Epithelial cell of prostate (primary cell): Measurements from ENCODE around the gene ACP7.
A peak's percentile ranks its signal among the peaks of the same experiment; 100 is the strongest.
"Not testable (repeated sequence)": the region's sequence is repeated elsewhere in the genome, so short reads cannot be mapped to it uniquely, and the experiment has no call there.

ENCODE experiments used
- DNase-seq: peaks from one replicate; pipeline ENCODE4 v3.0.0-alpha.2; 2011; ENCODE audit warnings: low read depth, low spot score
- H3K27ac ChIP-seq: fragments of 450-650 bp; 2 replicates; pipeline ENCODE4 v1.5.1; 2017; ENCODE audit warnings: mild to moderate bottlenecking

Gene ACP7

GRCh38 chr19:39074942-39075341, 9.2 kb upstream of the ACP7 start:
- DNase-seq: no peak

DNA sequence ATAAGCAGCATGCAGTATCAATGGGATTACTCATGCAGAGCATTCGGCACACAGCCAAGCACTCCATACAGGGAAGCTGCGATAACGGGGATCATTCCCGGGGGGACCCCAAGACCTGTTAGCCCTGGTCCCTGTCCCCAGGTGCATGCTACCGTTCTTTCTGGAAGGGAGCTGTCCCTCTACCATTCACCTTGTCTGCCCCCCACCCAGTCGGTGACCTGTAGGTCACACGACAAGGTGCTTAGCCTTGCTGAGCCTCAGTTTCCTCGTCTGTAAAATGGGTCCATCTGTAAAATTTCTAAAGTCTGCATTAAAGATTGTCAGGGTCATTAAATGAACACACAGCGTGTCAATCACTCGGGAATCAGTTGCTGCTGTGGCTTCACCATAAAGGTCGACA, 6.8 kb upstream of the ACP7 start:
- H3K27ac ChIP-seq: no peak overlapping the region
- no peak for DNase-seq

More at GRCh38 chr19:39074942-39075341, 9.2 kb upstream of the ACP7 start:
- H3K27ac ChIP-seq: peak overlapping the region; percentile 93

DNA sequence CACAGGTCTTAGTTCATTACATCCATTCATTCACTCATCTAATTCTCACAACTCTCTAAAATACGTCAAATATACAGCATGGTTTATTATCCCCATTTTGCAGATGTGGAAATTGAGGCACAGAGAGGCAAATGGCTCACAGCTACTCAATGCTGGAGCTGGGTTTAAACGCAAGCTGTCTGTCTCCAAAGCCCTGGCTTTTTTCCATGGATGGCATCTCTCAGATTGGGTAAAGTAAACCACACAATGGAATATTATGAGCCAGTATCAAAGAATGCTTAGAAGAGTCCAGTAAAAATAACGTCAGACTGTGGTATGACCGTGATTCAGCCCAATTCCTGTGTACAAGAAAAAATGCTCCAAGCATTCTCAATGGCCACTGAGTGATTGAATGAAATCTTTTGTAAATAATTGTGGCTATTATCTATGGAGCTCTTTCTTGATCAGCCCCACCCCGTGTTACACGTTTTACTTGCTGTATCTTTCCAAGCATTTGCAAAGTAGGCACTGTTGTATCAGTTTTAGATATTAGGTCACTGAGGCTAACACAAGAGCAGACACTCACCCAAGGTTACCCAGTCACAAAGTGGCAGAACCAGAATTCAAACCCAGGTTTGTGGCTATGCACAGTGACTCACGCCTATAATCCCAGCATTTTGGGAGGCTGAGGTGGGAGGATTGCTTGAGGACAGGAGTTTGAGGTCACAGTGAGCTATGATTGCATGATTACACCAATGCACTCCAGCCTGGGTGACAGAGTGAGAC, 5.5 kb upstream of the ACP7 start:
- H3K27ac ChIP-seq: peak overlapping the region; percentile 98
- DNase-seq: peak; percentile 93

DNA sequence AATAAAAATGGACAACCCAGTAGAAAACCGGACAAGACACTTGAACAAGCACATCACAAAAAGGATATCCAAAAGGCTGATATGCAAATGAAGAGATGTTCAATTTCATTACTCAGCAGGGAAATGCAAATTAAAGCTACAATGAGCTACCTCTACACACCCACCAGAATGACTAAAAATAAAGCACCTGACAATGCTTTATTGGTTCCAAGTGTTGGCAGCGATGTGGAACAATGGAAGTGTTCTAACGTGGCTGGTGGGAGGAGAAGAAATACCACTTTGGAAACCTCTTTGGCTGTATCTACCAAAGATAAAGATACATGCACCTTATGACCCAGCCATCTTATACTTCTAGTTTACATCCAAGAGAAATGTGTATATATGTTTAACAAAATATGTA, 3.7 kb upstream of the ACP7 start:
- no peak for DNase-seq

DNA sequence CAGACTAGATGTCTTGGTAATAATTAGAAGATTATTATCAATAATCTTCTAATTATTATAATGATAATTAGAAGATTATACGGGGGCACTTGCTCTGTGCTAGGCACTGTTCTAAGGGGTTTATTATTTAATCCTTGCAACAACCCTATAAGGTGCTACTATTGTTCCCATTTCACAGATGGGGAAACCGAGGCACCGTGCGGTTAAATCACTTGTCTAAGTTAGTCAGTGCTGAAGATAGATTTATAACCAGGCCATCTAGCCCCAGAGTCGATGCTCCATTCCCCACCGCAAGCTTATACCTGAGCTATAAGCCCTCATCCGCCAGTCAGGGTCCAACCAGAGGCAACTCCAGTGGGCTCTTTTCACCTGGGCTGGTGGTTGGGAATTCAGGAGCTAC, 2.0 kb upstream of the ACP7 start:
- DNase-seq: no peak
- peak overlapping the region; percentile 72 for H3K27ac ChIP-seq

More for the DNA sequence above, 3.7 kb upstream of the ACP7 start:
- peak overlapping the region; percentile 98 for H3K27ac ChIP-seq

DNA sequence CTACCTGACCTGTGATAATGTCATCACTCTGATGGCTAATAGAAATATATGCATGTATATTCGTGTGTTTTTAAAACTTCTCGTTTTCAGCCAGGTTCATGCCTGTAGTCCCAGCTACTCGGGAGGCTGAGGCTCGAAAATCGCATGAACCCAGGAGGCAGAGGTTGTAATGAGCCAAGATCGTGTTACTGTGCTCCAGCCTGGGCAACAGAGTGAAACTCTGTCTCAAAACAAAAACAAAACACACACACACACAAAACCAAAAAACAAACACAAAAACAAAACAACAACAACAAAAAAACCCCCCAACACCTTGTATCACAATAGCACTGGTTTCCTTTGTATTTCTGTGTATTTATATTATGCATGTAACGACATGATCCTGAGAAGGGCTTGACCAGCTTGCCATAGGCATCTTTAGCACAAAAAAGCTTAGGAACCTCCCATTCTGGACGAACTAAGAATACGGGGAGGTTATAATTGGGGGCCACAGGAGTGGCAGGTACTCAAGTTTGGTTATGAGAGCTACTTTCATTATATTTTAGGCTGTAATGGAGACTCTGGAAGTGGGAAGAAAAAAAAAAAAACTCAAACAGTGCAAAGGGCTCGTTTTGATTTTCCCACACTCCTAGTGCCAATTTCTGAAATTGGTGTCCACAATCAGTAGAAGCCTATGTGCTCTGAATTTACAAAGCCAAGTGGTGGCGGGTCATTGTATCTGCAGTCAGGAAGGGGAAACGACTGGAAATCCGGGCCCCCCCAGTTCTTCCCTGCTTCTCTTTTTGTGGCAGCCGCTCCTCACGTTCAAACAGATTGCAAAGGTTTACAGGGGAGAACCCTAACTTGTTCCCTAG, 1.2 kb upstream of the ACP7 start:
- H3K27ac ChIP-seq: peak overlapping the region; percentile 72

GRCh38 chr19:39083599-39083982, 577 bp upstream of the ACP7 start:
- DNase-seq: no peak
- H3K27ac ChIP-seq: peak overlapping the region; percentile 72

More for the DNA sequence above, 1.2 kb upstream of the ACP7 start:
- no peak for DNase-seq

- no peak for DNase-seq
- peak overlapping the region; percentile 72 for H3K27ac ChIP-seq
Measured at GRCh38 chr19:39084732-39085080, 538 bp downstream of the ACP7 start.

DNA sequence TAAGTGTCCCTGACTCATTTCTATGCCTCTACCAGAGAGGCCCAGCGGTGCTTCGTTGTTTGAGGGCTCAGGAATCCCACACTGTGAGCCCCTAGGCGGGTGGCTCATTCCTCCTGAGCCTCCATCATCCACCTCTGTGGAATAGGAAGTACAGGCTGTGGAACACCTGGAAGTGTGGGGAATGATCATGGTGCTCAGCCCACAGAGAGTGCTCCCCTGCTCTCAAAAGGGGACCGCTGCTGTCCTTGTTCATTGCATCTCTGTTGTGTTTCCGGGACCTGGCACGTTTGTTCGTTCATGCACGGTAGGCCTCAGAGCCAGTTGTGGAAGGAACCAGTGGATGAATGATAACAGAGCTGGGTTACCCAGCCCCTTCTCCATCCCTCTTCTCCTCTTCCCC, 1.2 kb downstream of the ACP7 start:
- H3K27ac ChIP-seq: no peak overlapping the region
- DNase-seq: no peak

DNA sequence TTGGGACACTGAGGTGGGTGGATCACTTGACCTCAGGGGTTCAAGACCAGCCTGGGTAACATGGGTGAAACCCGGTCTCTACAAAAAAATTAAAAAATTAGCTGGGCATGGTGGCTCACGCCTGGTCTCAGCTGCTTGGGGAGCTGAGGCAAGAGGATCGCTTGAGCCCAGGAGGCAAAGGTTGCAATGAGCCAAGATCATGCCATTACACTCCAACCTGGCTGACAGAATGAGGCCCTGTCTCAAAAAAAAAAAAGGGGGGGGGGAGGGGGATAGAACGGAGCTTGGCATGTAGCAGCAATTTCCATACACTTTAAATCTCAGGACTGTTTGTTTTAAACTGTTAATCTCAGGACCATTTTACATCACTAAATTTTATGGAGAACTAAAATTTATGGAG, 2.2 kb downstream of the ACP7 start:
- no peak for DNase-seq
- no peak overlapping the region for H3K27ac ChIP-seq

GRCh38 chr19:39087907-39088686, 3.9 kb downstream of the ACP7 start:
- no peak overlapping the region for H3K27ac ChIP-seq
- no peak for DNase-seq

DNA sequence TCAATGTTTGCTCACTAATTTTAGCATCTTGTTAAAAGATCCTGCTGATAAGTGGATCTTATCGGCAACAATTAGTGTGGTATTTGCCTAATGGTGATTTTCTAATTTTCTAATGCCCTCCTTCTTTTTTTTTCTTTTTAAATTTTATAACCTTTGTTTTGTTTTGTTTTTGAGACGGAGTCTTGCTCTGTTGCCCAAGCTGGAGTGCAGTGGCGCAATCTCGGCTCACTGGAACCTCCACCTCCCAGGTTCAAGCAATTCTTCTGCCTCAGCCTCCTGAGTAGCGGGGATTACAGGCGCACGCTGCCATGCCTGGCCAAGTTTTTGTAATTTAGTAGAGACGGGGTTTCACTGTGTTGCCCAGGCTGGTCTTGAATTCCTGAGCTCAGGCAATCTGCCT, 5.8 kb downstream of the ACP7 start:
- DNase-seq, H3K27ac ChIP-seq: not testable (repeated sequence)

DNA sequence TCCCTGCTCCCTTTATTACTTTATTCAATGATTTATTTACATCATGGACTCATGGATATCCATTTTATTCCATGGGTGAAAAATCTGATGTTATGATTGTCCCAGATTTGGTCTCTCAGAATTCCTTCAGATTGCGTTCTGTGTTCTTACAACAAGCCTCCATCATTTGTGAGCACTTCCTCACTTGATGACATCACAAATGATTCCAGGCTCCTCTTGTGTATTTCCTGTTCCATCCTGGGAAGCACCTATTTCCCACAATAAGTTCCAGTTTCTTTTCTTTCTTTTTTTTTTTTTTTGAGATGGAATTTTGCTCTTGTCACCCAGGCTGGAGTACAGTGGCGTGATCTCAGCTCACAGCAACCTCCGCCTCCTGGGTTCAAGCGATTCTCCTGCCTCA, 6.7 kb downstream of the ACP7 start:
- H3K27ac ChIP-seq: no peak overlapping the region
- no peak for DNase-seq

- not testable (repeated sequence) for H3K27ac ChIP-seq, DNase-seq
Measured at GRCh38 chr19:39095799-39096540, 11.8 kb downstream of the ACP7 start.

GRCh38 chr19:39097299-39097698, 13.1 kb downstream of the ACP7 start:
- H3K27ac ChIP-seq: no peak overlapping the region
- no peak for DNase-seq

DNA sequence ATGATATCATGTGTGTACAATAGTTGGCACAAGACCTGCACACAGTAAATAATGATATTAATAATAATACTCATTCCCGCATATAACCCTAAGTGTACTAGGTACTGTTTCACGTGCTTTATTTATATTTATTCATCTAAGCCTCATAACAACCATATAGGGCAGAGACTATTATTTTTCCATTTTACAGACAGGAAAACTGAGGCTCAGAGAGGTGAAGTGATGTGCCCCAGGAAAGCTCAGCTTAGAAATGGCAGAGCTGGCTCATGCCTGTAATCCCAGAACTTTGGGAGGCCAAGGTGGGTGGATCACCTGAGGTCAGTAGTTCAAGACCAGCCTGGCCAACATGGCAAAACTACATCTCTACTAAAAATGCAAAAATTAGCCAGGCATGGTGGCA, 13.6 kb downstream of the ACP7 start:
- no peak overlapping the region for H3K27ac ChIP-seq
- DNase-seq: no peak

DNA sequence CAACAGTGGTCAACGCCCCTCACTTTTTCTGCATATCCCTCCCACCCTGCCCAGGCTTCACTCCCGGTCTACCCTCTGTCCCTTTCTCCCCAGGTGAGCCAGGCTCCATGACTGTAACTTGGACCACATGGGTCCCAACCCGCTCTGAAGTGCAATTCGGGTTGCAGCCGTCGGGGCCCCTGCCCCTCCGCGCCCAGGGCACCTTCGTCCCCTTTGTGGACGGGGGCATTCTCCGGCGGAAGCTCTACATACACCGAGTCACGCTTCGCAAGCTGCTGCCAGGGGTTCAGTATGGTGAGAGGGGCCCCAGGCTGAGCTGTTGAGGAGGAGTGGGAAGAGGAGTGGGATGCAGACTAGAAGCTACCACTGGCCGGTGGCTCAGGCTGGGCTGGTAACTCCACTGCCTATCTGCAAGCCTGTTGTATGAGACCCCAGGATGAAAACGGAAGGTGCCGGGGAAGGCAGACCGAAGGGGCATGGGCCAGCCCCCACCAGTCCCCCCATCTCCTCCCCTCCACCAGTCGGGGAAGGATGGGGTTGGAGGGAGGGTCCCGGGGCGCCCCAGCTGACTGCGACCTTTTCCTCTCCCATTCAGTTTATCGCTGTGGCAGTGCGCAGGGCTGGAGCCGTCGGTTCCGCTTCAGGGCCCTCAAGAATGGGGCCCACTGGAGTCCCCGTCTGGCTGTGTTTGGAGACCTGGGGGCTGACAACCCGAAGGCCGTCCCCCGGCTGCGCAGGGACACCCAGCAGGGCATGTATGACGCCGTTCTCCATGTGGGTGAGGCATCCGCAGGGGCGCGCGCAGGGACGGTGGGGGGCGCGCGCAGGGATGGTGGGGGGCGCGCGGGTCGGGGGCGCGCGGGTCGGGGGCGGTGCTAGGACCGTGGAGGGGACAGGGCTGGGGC, 14.4 kb downstream of the ACP7 start:
- no peak overlapping the region for H3K27ac ChIP-seq
- no peak for DNase-seq

GRCh38 chr19:39099341-39099740, 15.2 kb downstream of the ACP7 start:
- no peak for DNase-seq
- H3K27ac ChIP-seq: no peak overlapping the region

GRCh38 chr19:39100500-39101166, 16.5 kb downstream of the ACP7 start:
- no peak overlapping the region for H3K27ac ChIP-seq
- DNase-seq: no peak
